DND-41 (cell line): ENCODE measurements around the gene CRACR2A.

Experiments used
- ATAC-seq: fragments of 200-7000 bp; cut with Tn5 transposase; 3 replicates; pipeline ENCODE4 v1.9.1; 2021; ENCODE audit warnings: low read depth; ENCODE audit not compliant: insufficient read depth
- DNase-seq: peaks from one replicate; pipeline ENCODE4 v3.0.0-alpha.2; 2020
- H2AFZ ChIP-seq: 2 replicates; pipeline ENCODE4 v1.6.0; 2012; ENCODE audit warnings: low read depth, low read length
- H3K27ac ChIP-seq: 2 replicates; pipeline ENCODE4 v1.5.1; 2012; ENCODE audit warnings: low read length, inconsistent platforms
- H3K27me3 ChIP-seq: fragments of 200-600 bp; sonication (generic); 2 replicates; pipeline ENCODE4 v1.6.0; 2012; ENCODE audit warnings: low read length, mild to moderate bottlenecking, inconsistent platforms; ENCODE audit not compliant: insufficient read depth, poor library complexity
- H3K36me3 ChIP-seq: 2 replicates; pipeline ENCODE4 v1.5.1; 2012; ENCODE audit warnings: low read length, inconsistent platforms; ENCODE audit not compliant: insufficient read depth
- H3K4me1 ChIP-seq: 2 replicates; pipeline ENCODE4 v1.5.1; 2012; ENCODE audit warnings: mild to moderate bottlenecking, low read length; ENCODE audit not compliant: insufficient read depth
- H3K4me2 ChIP-seq: 2 replicates; pipeline ENCODE4 v1.6.0; 2012; ENCODE audit warnings: mild to moderate bottlenecking, moderate library complexity, low read length, inconsistent platforms; ENCODE audit not compliant: insufficient read depth
- H3K4me3 ChIP-seq, 2 experiments: fragments of 200-600 bp in 1 of 2; shearing (Covaris generic) in 1 of 2; 2 replicates each; pipeline ENCODE4 v1.5.1; 2012 to 2016; ENCODE audit warnings: inconsistent platforms in 2 of 2, low read length in 2 of 2, mild to moderate bottlenecking in 2 of 2, low read depth in 1 of 2, moderate library complexity in 1 of 2
- H3K79me2 ChIP-seq: 2 replicates; pipeline ENCODE4 v1.6.0; 2012; ENCODE audit warnings: low read length, inconsistent platforms; ENCODE audit not compliant: insufficient read depth
- H3K9ac ChIP-seq: 2 replicates; pipeline ENCODE4 v1.6.0; 2012; ENCODE audit warnings: low read depth, mild to moderate bottlenecking, inconsistent platforms, low read length, moderate library complexity
- H3K9me3 ChIP-seq: 2 replicates; pipeline ENCODE4 v1.5.1; 2012; ENCODE audit warnings: low read length, moderate library complexity, mild to moderate bottlenecking, inconsistent platforms; ENCODE audit not compliant: insufficient read depth, severe bottlenecking
- H4K20me1 ChIP-seq: 2 replicates; pipeline ENCODE4 v1.6.0; 2012; ENCODE audit warnings: low read length; ENCODE audit not compliant: insufficient read depth
- CTCF ChIP-seq: IDR thresholded peaks from 2 replicates; pipeline ENCODE4 v1.5.1; 2012; ENCODE audit warnings: borderline replicate concordance, low read length, moderate library complexity, mild to moderate bottlenecking; ENCODE audit not compliant: poor library complexity, severe bottlenecking; ENCODE audit errors: extremely low read depth
- EZH2 ChIP-seq: IDR thresholded peaks from 3 replicates; pipeline ENCODE4 v1.6.1; 2012; ENCODE audit warnings: borderline replicate concordance, low read depth, mild to moderate bottlenecking, moderate library complexity, low read length, inconsistent platforms; ENCODE audit not compliant: severe bottlenecking

Gene CRACR2A

GRCh38 chr12:3600951-3601350, 152.0 kb downstream of the CRACR2A start:
- 0 out of 2 replicates have a peak, but pooled peaks cover 4% of the 10 kb centered on the region for H4K20me1 ChIP-seq
- H3K4me1 ChIP-seq = no peaks in the 10 kb centered on the region
- TF ChIP-seq EZH2 (no peak), CTCF (no peak)
- no peak overlapping the region for H2AFZ ChIP-seq
- ATAC-seq = no peak
- peaks cover 14% of the 10 kb centered on the region for H3K27me3 ChIP-seq
- H3K36me3 ChIP-seq = no peaks in the 10 kb centered on the region
- H3K79me2 ChIP-seq = no peaks in the 10 kb centered on the region
- H3K4me2 ChIP-seq = no peak overlapping the region
- no peak overlapping the region for H3K27ac ChIP-seq
- H3K9ac ChIP-seq = no peak overlapping the region
- DNase-seq = no peak
- no peaks in the 10 kb centered on the region for H3K9me3 ChIP-seq
- H3K4me3 ChIP-seq = no peak overlapping the region

- Histone ChIP-seq H2AFZ (no peak overlapping the region), H3K4me1 (no peaks in the 10 kb centered on the region), H3K4me3 (no peak overlapping the region), H3K9me3 (no peaks in the 10 kb centered on the region), H4K20me1 (0 out of 2 replicates have a peak, but pooled peaks cover 4% of the 10 kb centered on the region), H3K36me3 (no peaks in the 10 kb centered on the region), H3K27me3 (peaks cover 14% of the 10 kb centered on the region), H3K79me2 (no peaks in the 10 kb centered on the region), H3K27ac (no peak overlapping the region), H3K9ac (no peak overlapping the region), H3K4me2 (no peak overlapping the region)
- no peak for TF ChIP-seq EZH2
- no peak for TF ChIP-seq CTCF
- ATAC-seq (no peak), DNase-seq (no peak)
These were observed 152.7 kb downstream of the CRACR2A start for GRCh38 chr12:3600039-3600720.

- TF ChIP-seq CTCF (no peak), EZH2 (no peak)
- Histone ChIP-seq H3K36me3 (no peaks in the 10 kb centered on the region), H3K9me3 (no peaks in the 10 kb centered on the region), H4K20me1 (0 out of 2 replicates have a peak, but pooled peaks cover 4% of the 10 kb centered on the region), H3K4me3 (no peak overlapping the region), H3K79me2 (no peaks in the 10 kb centered on the region), H3K4me1 (no peaks in the 10 kb centered on the region), H2AFZ (no peak overlapping the region), H3K27ac (no peak overlapping the region), H3K27me3 (peaks cover 11% of the 10 kb centered on the region), H3K9ac (no peak overlapping the region), H3K4me2 (no peak overlapping the region)
- no peak for DNase-seq
- no peak for ATAC-seq
These were observed 153.7 kb downstream of the CRACR2A start for GRCh38 chr12:3598896-3599860.
